Stimulated activated CD4-positive, alpha-beta T cell treated with anti-CD3 and anti-CD28 coated beads, TNF-alpha, amount 100 ng/mL, for 4 hours (primary cell): ENCODE results near the gene MCUB.
"Not testable (repeated sequence)": the region's sequence is repeated elsewhere in the genome, so short reads cannot be mapped to it uniquely, and the experiment has no call there.

Source experiments
- DNase-seq, 3 experiments: peaks; one replicate each; pipeline ENCODE4 v3.0.0-alpha.2; 2020; ENCODE audit warnings: low read depth in 3 of 3

MCUB gene

DNA sequence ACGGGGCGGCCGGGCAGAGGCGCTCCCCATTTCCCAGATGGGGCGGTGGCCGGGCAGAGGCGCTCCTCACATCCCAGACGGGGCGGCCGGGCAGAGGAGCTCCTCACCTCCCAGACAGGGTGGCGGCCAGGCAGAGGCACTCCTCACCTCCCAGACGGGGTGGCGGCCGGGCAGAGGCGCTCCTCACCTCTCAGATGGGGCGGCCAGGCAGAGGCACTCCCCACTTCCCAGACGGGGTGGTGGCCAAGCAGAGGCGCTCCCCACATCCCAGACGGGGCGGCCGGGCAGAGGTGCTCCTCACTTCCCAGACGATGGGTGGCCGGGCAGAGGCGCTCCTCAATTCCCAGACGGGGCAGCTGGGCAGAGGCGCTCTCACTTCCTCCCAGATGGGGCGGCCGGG lies 118.4 kb downstream of the MCUB start:
- not testable (repeated sequence) for DNase-seq

DNA sequence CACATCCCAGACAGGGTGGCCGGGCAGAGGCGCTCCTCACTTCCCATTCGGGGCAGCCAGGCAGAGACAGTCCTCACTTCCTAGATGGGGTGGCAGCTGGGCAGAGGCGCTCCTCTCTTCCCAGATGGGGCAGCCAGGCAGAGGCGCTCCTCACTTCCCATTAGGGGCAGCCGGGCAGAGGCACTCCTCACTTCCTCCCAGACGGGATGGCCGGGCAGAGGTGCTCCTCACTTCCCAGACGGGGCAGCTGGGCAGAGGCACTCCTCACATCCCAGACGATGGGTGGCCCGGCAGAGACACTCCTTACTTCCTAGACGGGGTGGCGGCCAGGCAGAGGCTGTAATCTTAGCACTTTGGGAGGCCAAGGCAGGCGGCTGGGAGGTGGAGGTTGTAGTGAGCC lies 118.9 kb downstream of the MCUB start:
- DNase-seq = not testable (repeated sequence)

DNA sequence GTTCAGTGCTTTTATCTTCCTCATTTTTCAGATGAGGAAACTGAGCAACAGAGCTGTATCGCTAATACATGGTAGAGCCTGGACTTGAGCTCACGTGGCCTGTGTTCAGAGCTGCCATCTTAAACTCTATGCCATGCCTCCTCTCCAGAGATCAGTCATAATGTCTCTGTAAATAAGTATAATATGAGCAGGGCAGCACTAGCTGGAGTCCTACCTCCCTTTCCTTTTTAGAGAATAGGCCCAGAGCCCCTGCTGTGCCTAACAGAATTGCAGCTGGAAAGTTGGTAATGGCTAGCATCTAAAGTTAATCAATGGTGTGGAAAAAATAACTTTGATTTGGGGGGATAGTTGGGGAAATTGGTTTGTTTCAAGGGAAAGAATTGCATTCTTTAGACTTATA lies 122.8 kb downstream of the MCUB start:
- no peak for DNase-seq

DNA sequence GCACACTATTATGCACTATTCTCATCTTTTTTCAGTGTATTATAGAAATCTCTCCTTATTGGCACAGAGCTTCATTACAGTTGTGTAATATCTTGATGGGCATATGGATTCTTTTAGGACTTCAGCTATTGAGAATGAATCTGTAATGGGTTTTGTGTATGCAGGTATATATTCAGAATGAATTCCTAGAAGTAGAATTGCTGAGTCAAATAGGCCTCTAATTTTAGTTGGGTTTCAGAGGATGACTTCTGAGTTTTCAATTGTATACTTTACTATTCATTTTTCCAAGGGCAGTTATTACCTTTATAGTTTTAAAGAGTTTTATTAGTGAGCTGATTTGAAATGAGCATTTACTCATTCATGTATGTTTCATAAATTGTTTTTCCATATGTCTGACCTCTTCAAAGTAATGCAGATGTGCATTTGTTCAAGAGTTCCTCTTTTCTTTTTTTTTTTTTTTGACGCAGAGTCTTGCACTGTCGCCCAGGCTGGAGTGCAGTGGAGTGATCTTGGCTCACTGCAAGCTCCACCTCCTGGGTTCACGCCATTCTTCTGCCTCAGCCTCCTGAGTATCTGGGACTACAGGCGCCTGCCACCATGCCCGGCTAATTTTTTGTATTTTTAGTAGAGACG lies 123.7 kb downstream of the MCUB start:
- no peak for DNase-seq

DNA sequence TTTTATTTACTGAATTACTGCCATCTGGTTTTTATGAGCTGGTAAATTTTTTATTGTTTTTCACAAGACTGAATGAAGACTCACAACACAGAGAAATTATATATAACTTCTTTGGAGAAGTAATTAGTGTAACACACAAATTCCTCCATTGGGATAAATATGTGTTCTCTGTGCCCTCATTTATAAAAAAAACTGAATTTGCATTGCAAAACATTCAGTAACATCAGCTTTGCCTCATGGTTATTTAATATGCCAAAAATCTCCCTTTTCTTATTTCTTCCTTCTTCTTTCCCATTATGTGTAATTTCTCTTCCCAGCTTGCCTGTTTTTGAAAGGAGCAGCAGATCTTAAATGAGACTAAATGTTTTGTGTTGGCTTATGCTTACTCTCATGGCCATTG lies 124.7 kb downstream of the MCUB start:
- DNase-seq = no peak

DNA sequence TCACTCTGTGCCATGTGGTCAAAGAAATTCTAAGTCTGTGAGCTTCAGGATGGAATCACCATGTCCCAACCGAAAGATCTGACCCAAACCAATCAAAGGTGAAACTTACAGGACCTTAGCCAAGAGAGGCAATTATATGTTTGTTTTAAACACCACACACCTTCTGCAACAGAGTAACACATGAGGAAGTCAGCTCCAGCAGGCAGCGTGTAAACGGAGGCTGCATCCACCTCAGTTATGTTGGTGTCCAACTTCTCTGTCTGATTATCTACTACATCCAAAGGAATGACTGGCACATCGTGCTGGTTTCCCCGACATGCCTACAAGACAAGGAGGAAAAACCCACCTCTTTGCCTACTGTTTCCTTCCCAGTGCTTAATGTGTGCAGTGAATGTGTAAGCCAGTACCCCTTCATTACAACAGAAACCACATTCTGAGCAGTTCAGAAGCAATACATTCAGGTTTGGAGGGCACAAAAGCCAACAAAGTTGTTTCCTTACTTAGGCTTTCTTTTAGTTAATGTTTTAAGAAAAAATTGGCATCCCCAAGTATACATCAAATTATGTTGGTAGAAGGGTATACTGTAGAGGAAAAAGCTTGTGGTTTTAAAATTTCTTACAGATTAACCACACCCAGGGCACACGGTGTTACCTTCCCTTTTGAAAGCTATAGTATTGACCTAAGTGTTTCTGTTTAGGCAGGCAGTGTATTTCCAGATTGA lies 130.8 kb downstream of the MCUB start:
- DNase-seq = no peak

DNA sequence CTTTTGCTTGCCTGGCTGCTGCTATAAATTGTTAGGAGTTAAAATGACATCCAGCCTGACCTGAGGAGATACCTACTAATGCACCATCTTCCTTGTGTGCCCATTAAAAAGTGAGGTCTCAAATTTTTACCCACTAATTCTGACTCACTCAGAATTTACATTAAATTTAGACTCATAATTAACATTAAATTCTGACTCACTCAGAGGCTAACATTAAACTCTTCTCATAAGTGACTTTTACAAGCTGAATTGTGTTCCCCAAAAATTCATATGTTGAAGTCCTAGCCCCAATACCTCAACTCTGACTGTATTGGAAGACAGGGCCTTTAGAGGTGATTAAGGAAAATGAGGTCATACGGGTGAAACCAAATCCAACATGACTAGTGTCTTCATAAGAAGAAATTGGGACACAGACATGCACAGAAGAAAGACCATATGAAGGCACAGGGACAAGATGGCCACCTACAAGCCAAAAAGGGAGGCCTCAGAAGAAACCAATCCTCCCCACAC lies 131.4 kb downstream of the MCUB start:
- no peak for DNase-seq

DNA sequence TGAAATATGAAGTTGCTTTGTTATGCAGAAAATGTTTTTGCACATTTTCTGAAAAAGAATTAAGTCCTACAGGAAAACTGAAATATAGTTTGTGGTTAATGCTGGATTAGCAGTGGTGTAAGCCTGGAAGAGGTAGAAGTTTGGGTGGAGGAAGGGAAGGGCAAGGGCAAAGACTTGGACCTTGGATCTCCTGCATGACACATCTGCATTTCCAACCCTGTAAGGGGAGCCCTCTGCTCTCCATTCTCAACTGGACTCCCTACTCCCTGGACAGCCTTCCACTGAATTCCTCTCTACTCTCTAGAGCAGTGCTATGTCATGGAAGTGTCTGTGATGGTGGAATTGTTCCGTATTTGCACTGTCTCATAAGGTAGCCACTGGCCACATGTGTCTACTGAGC lies 138.6 kb downstream of the MCUB start:
- no peak for DNase-seq

DNA sequence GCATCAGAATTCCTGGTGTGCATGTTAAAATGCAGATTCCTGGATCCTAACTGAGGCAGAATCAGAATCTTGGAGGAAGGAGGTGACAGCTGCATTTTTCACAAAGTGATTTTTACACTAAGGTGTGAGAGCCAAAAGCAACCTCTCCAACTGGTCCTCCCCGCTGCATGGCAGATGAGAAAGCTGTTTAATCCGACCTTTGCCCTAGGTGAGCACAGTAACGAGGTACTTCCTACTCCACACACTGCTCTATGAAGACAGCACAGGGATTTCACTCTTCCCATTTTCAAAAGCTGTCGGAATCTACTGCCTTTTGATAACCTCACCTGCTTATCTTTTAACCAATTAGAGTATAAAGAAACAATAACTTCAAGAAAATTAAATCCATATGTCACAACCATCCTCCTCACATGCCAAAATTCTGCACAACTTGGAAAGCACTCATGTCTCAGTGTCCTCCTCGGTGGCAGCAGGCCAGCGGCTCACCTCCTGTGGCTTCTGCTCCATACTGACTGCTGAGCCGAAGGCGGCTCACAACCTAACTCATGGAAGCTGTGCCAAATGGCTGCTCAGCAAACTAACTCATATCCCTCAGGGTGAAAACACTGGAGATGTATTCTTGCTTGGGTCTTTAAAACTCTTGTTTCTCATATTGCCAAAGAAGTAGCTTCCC lies 139.6 kb downstream of the MCUB start:
- DNase-seq = no peak

DNA sequence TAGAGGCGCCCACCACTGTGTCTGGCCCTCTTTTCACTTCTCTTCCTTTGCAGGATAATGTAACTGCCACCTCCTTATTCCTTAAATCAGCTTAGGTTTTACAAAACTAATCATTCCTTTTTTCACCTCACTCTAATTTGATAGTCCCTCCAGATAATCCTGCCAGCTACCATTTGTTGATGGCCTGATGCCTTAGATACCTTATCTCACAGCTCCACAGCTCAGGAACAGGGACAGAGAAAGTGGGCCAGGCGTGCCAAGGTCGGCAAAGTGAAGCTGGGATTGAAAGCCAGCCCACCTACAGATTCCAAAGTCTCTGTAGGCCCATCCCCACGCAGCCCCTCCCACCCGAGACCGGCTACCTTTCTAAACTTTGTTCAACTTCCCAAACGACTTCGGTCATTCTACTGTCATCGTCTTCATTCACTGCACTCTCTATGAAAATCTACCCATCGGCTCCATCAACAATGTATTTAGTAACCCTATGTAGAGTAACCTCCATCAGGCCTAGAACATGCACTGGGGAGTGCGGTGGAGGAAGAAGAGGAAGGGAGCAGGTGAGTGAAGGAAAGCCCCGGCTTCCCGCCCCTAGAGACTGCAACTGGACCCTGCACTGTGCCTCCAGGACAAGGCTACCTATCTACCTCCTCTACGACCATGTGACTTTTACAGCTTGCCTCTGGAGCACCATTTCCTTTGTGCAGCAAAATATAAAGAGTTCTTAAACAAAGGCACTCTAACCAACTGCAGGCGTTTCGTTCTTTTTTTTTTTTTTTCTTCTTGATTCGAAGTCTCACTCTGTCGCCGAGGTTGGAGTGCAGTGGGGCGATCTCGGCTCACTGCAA lies 141.7 kb downstream of the MCUB start:
- no peak for DNase-seq

DNA sequence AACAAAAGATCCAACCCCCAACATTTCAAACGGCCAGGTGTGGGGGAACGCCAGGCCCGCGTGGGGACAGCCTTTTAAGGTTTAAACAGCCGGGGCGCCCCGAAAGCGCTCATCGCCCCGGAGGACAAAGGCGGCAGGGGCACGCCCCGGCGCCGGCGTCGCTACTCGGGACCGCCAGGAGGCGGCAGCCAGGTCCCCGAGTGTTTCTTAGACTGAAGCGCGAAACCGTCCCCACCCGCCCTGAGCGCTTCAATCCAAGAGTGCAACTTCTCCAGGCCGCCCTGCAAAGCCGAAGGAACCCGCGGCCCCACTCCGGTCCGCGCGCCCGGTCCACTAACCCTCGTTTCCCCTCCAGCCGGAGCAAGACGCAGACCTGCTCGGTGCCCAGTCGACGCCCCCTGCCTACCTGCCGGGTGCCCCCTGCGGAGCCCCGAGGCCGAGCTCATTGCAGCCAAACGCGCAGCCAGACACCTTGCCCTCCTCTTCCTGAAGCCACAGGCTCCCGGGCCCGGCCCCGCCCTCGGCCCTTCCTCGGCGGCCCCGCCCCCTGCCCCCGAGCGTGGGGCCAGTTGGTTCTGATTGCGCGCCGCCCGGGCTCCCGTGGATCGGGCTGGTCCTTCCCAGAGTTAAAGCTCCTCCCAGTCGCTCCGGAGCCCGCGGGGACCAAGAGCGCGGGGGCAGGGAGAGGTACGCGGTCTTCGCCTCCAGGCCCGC lies 143.1 kb downstream of the MCUB start, which contains the start of gene CASP6:
CASP6 (minus strand) TSS at position 496 of the 714 bp plus-strand sequence; CDS start at position 446, 50 bp downstream.
- DNase-seq = peak; percentile 52 to 53 (median 53)

DNA sequence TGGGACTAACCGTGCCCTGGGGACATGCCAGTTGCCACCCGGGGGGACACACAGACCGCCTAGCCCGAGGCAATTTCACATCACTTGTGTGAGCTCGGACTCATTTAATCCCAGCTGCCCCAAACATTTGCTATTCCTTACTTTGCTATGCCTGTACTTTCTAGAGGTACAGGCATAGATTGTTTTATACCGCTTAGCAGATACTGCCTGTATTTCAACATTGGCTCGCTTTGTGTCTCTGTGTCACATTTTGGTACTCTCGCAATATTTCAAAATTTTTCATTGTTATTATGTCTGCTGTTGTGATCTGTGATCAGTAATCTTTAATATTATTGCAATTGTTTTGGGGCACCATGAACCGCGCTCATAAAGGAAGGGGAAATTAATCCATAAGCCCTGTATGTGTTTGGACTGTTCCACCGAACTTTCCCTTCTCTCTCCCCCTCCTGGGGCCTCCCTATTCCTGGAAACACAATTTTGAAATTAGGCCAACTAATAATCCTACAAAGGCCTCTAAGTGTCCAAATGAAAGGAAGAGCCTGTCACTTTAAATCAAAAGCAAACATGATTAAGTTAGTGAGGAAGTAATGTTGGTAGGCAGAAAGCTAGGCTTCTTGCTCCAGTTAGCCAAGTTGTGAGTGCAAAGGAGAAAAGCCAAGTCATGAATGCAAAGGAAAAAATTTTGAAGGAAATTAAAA lies 143.8 kb downstream of the MCUB start:
- no peak for DNase-seq

DNA sequence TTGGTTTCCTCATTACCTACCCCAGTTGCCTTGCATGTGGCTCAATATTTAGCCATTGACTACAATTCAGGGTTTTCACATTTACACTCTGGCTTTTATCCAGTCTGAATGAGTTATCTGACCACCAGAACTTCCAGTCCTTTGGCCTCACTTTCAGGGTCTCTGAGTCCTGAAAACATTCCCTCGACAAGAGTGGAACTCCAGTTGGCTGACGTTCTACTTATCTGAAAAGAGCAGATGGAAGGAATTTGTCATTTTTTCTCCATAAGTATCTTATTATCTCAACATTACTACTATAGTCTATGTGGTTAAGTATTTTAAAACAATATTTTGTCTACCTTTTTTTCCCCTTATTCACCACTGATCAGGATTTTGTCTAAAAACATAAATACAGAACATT lies 148.4 kb downstream of the MCUB start:
- no peak for DNase-seq

DNA sequence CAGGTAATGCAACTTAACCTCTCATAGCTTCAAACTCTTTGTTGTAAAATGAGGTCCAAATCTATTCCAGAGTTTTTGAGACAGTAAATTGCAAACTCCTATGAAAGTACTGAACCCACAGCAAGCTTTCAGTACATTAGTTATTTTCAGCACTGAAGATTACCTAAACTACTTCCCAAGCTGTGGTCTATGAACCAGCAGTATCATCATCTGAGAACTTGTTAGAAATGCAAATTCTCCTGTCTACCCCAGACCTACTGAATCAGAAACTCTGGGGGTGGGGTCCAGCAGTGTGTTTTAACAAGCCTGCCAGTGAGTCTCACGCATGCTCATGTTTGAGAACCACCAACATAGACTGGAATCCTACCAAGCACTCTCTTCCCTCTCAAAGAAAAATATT lies 148.9 kb downstream of the MCUB start:
- no peak for DNase-seq

DNA sequence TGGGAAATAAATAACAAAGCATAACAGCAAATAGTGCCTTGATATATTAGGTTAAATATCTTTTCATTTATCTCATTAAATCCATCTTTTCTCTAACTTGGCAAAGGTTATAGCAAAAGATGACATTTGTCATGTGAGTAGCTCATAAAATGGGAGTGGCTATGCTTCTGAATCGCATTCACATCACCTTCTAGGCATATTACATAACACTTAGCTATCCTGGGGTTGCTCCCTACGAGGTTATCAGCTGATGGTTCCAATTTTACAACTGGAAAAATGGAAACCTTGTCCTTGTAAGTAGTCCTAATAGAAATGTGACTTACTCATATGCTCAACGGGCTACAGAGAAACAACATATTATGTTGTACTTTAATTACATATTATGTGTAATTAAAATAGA lies 153.5 kb downstream of the MCUB start:
- DNase-seq = no peak

DNA sequence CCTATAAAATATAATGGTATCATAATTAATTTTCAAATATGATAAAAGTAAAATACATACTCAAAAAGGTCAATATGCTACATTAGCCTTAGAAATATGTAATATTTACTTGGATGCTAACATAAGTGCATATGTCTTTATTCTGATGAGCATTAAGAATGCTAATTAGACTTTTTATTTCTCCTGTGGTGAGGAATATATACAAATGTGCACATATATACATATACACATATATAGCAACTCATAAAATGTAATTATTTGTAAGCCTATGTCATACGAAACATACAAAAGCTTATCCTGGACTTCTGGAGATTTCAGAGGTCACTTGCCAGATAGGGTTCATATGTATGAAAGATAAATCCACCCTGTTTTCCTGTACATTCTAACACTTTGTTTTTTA lies 158.7 kb downstream of the MCUB start:
- no peak for DNase-seq

DNA sequence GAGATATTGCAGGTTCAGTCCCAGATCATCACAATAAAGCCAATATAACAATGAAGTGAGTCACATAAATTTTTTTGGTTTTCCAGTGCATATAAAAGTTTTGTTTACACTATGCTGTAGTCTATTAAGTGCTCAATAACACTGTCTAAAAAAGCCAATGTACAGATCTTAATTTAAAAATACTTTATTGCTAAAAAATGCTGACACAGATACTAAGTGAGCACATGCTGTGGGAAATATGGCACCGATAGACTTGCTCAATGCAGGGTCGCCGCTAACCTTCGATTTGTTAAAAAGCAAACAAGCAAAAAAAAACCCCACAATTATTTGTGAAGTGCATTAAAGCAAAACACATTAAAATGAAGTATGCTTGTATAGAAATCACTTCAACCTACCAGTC lies 159.6 kb downstream of the MCUB start:
- no peak for DNase-seq

DNA sequence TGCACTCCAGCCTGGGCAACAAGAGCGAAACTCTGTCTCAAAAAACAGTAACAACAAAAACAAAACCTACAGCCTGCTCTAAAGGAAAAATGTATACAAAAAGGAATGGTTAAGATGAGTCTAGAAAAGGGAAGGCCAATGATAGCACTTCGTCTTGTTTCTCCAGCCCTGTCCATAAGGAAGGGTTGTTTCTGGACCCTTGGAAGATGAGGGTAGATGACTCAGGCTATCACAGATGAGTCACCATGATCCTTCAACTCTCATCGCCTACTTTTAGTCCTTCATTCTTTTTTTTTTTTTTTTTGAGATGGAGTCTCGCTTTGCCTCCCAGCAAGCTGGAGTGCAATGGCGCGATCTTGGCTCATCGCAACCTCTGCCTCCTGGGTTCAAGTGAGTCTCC lies 161.0 kb downstream of the MCUB start:
- DNase-seq = no peak

DNA sequence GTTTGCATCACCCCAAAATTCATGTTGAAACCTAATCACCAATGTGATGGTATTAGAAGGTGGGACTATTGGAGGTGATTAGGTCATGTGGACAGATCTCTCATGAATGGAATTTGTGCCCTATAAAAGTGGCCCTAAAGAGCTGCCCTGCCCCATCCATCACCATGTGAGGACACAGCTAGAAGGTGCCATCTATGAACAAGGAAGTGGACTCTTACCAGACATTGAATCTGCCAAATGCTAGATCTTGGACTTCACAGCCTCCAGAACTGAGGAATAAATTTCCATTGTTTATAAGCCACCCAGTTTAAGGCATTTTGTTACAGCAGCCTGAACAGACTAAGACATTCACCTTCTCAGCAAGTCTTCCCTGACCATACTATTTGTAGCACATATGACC lies 162.3 kb downstream of the MCUB start:
- DNase-seq = no peak

DNA sequence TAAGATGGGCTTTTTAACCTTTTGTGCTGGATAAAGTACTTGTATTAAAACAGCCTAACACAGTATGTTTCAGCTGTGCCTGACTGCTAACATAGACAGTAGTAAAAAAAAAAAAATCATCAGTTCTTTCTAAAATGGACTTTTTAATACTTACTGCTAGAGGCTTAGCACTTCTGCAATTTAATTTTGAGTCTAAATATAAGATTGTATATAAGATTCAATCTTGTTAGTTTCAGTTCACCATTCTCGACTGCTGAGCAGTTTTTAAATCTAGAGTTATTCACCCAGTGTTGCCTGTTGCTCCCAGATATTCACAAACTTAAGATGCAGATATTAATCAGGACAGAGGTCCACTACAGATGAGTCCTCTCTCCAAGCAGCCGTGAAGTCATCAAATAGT lies 163.1 kb downstream of the MCUB start:
- no peak for DNase-seq

DNA sequence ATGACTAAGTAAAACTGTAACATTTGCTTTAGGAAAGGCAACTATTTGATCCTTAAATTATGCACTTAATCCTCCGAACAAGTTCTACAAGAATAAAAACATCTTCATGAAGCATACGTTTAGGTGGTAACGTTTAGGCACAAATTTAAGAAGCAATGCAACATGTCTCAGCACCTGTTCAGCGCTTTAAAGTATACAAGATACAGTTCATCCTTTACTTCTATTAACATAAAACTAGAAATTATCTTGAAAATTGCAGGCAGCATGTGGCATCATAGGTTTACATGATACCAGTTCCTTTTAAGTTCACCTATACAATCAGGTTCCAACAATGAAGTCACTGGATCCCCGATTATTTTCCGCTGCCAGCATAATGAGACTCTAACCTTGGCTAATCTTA lies 168.3 kb downstream of the MCUB start:
- DNase-seq = no peak
